ENCODE data around the gene SOX13.
"Not testable (repeated sequence)": the region's sequence is repeated elsewhere in the genome, so short reads cannot be mapped to it uniquely, and the experiment has no call there.

The SOX13 gene

GRCh38 chr1:204087893-204088528 lies 15.1 kb downstream of the SOX13 start:
- DNase-seq, result no peak

- DNase-seq, result no peak
Measured at GRCh38 chr1:204088596-204088995, 15.7 kb downstream of the SOX13 start.

- DNase-seq, result no peak
Measured at GRCh38 chr1:204089044-204089751, 16.3 kb downstream of the SOX13 start.

GRCh38 chr1:204090132-204090531 lies 17.2 kb downstream of the SOX13 start:
- not testable (repeated sequence) for DNase-seq

GRCh38 chr1:204091066-204091465 lies 18.2 kb downstream of the SOX13 start:
- DNase-seq, result no peak

GRCh38 chr1:204091787-204092312 lies 18.9 kb downstream of the SOX13 start:
- no peak for DNase-seq

GRCh38 chr1:204092632-204093420 lies 19.9 kb downstream of the SOX13 start:
- no peak for DNase-seq

GRCh38 chr1:204093421-204093717 lies 20.5 kb downstream of the SOX13 start:
- peak; percentile 39 for DNase-seq

- DNase-seq, result no peak
Measured at GRCh38 chr1:204093781-204094180, 20.9 kb downstream of the SOX13 start.

GRCh38 chr1:204094313-204094729 lies 21.4 kb downstream of the SOX13 start:
- DNase-seq, result no peak

GRCh38 chr1:204094856-204095634 lies 22.1 kb downstream of the SOX13 start:
- DNase-seq, result peak; percentile 37

- DNase-seq, result no peak
Measured at GRCh38 chr1:204096931-204097330, 24.0 kb downstream of the SOX13 start.

- no peak for DNase-seq
Measured at GRCh38 chr1:204098683-204099082, 25.8 kb downstream of the SOX13 start.

GRCh38 chr1:204099754-204100153 lies 26.8 kb downstream of the SOX13 start:
- DNase-seq, result not testable (repeated sequence)

GRCh38 chr1:204102029-204102611 lies 29.2 kb downstream of the SOX13 start:
- no peak for DNase-seq

- DNase-seq, result no peak
Measured at GRCh38 chr1:204102739-204103430, 30.0 kb downstream of the SOX13 start.

- no peak for DNase-seq
Measured at GRCh38 chr1:204103431-204103741, 30.5 kb downstream of the SOX13 start.

- no peak for DNase-seq
Measured at GRCh38 chr1:204104331-204105130, 31.6 kb downstream of the SOX13 start.

- no peak for DNase-seq
Measured at GRCh38 chr1:204105131-204105515, 32.2 kb downstream of the SOX13 start.

GRCh38 chr1:204106825-204107224 lies 33.9 kb downstream of the SOX13 start:
- DNase-seq, result no peak

GRCh38 chr1:204107892-204108291 lies 35.0 kb downstream of the SOX13 start:
- DNase-seq, result no peak

All from NCI-H1105 treated with DMSO at 0.1 percent for 48 hours (cell line).